ENCODE measurements around the gene MRPS34. TPM values are rescaled to one million over a fixed set of nuclear protein-coding genes. Genes with fewer than 3 reads are reported as not detected.

MRPS34 gene
- total RNA-seq, 1 donor from 2014 or later: 84.6 TPM

DNA sequence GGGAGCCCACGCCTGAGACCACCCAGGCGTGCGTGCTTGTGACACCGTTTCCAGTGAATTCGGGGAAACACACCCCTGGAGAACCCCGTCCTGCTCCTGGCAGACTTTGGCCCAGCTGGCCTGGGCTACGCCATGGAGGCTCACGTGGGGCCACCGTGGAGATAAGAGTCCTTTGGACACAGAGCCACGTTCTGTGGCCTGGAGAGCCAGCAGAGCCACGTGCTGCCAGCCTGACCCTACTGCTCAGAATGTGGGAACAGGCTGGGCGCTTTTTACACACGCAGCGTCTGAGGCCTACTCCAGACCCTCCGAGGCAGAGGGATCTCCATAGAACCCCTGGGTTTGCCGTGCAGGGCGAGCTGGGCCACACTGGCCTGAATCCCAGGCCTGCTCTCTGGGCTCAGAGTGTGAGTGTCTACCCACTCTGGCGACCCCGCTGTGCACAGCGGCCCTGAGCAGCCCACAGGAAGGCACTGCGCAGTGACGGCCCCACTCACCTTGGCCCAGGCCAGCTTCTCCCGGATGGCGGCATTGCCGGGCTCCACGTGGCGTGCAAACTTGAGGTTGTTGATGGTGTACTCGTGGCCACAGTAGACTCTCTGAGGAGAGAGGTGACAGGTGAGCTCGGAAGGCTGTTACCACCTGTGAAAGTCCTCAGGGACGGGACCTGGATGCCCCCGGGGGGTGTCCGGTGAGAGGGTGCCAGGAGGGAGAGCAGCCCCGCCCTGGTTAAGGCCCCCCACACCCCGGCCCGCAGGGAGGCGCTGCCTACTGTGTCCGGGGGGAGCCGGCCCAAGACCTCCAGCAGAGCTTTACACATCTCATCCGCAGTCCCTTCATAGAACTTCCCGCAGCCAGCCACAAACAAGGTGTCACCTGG, 43.7 kb upstream of the MRPS34 start:
- no peak for DNase-seq (ENCODE audit: low spot score, unreplicated experiment)
- Mint-ChIP-seq H3K4me1 (ENCODE audit: low read depth) (no peaks in the 10 kb centered on the region), H3K27me3 (no peaks in the 10 kb centered on the region), H3K27ac (no peak overlapping the region), H3K9me3 (ENCODE audit: low read depth) (no peaks in the 10 kb centered on the region), H3K36me3 (ENCODE audit: insufficient read depth) (peaks cover 16% of the 10 kb centered on the region), H3K4me3 (ENCODE audit: low read depth) (no peak overlapping the region)
- TF ChIP-seq, protein P1, sequence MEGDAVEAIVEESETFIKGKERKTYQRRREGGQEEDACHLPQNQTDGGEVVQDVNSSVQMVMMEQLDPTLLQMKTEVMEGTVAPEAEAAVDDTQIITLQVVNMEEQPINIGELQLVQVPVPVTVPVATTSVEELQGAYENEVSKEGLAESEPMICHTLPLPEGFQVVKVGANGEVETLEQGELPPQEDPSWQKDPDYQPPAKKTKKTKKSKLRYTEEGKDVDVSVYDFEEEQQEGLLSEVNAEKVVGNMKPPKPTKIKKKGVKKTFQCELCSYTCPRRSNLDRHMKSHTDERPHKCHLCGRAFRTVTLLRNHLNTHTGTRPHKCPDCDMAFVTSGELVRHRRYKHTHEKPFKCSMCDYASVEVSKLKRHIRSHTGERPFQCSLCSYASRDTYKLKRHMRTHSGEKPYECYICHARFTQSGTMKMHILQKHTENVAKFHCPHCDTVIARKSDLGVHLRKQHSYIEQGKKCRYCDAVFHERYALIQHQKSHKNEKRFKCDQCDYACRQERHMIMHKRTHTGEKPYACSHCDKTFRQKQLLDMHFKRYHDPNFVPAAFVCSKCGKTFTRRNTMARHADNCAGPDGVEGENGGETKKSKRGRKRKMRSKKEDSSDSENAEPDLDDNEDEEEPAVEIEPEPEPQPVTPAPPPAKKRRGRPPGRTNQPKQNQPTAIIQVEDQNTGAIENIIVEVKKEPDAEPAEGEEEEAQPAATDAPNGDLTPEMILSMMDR (IDR thresholded peaks at IDR 0.05; ENCODE audit: unreplicated experiment): no peak

DNA sequence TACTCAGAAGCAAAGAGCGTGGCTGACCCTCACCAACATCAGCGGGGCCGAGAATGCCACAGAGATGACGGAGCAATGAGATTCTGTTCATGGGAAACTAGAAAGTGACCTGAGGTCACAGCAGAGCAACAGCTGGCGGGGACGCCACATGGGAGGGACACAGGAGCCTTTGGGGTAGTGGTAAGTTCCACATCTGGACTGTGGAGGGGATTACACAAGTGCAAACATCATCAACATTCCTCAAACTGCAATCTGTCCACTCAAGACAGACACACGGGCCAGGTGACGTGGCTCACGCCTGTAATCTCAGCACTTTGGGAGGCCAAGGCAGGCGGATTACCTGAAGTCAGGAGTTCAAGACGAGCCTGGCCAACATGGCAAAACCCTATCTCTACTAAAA, 42.5 kb upstream of the MRPS34 start:
- Mint-ChIP-seq H3K27ac (no peak overlapping the region), H3K4me1 (ENCODE audit: low read depth) (no peaks in the 10 kb centered on the region), H3K36me3 (ENCODE audit: insufficient read depth) (peaks cover 16% of the 10 kb centered on the region), H3K4me3 (ENCODE audit: low read depth) (no peak overlapping the region), H3K9me3 (ENCODE audit: low read depth) (no peaks in the 10 kb centered on the region), H3K27me3 (no peaks in the 10 kb centered on the region)
- TF ChIP-seq, protein P1 (IDR thresholded peaks at IDR 0.05; ENCODE audit: unreplicated experiment): no peak
- DNase-seq (ENCODE audit: low spot score, unreplicated experiment): no peak

DNA sequence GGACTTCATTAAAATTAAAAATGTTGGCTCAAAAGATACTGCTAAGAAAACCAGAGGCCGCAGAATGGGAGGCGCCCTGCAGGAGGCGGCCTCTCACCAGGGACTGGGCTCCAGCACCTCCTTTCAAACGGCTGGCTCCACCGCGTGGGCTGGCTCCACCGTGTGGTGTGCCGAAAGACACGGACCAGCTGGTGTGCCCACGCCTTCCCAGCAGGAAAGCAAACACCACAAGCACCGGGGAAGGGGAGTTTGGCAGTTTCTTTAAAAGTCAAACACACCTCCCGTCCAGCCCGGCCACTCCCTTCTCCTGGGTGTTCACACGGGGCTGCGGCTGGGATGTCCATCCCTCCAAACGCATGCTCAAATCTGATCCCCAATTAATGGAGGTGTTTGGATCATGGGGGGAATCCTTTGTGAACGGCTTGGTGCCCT, 39.8 kb upstream of the MRPS34 start:
- no peak for DNase-seq (ENCODE audit: low spot score, unreplicated experiment)
- Mint-ChIP-seq H3K9me3 (ENCODE audit: low read depth) (no peaks in the 10 kb centered on the region), H3K4me3 (ENCODE audit: low read depth) (no peak overlapping the region), H3K27ac (no peak overlapping the region), H3K36me3 (ENCODE audit: insufficient read depth) (peaks cover 18% of the 10 kb centered on the region), H3K4me1 (ENCODE audit: low read depth) (no peaks in the 10 kb centered on the region), H3K27me3 (no peaks in the 10 kb centered on the region)
- TF ChIP-seq, protein P1 (IDR thresholded peaks at IDR 0.05; ENCODE audit: unreplicated experiment): peak; percentile 54

DNA sequence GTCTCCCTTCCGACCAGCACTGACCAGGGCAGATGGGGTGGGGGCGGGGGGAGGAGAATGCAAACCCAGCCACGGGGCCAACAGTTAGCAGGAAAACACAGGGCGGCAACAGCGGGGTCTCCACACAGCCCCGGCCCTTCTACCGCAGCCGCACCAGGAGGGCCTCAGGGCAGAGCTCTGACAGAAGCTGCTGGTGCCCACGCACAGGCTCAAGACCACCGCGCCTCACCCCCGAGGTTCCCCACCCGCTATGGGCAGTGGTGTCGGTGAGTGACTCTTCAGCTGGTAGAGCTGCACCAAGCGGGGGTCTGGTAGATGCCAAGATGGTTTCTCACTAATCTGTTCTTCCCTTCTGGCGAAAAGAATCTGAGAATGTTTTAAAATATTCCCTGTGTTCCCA, 37.6 kb upstream of the MRPS34 start:
- TF ChIP-seq, protein P1 (IDR thresholded peaks at IDR 0.05; ENCODE audit: unreplicated experiment): no peak
- Mint-ChIP-seq H3K4me1 (ENCODE audit: low read depth) (no peaks in the 10 kb centered on the region), H3K27me3 (no peaks in the 10 kb centered on the region), H3K4me3 (ENCODE audit: low read depth) (no peak overlapping the region), H3K36me3 (ENCODE audit: insufficient read depth) (peaks cover 33% of the 10 kb centered on the region), H3K9me3 (ENCODE audit: low read depth) (no peaks in the 10 kb centered on the region), H3K27ac (no peak overlapping the region)
- DNase-seq (ENCODE audit: low spot score, unreplicated experiment): no peak

DNA sequence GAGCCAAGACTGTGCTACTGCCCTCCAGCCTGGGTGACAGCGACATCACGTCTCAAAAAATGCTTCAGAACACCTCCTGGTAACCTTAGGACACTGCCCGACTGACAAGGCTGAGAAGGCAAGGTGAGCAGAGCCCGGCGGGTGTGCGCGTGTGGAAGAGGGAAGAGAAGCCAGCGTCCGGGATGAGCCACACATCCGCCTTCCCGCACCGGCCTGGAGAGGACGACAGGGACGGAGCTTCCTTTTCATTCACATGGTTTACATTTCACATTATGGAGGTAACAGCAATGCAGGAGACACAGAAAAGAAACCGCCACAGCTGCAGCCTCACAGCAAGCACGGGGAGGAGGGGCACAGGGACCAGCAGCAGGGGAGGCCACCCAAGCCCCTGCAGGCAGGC, 37.2 kb upstream of the MRPS34 start:
- Mint-ChIP-seq H3K4me1 (ENCODE audit: low read depth) (no peaks in the 10 kb centered on the region), H3K27ac (no peak overlapping the region), H3K4me3 (ENCODE audit: low read depth) (no peak overlapping the region), H3K27me3 (no peaks in the 10 kb centered on the region), H3K36me3 (ENCODE audit: insufficient read depth) (peaks cover 31% of the 10 kb centered on the region), H3K9me3 (ENCODE audit: low read depth) (no peaks in the 10 kb centered on the region)
- DNase-seq (ENCODE audit: low spot score, unreplicated experiment): no peak
- TF ChIP-seq, protein P1 (IDR thresholded peaks at IDR 0.05; ENCODE audit: unreplicated experiment): no peak

All from progenitor cell of endocrine pancreas (in vitro differentiated cells).